GM12878 (cell line): ENCODE measurements around the gene RGS12. TPM values are rescaled to one million over a fixed set of nuclear protein-coding genes. Genes with fewer than 3 reads are reported as not detected.

Experiments
- ATAC-seq: fragments of 200-7000 bp; cut with Tn5 transposase; 3 replicates; pipeline ENCODE4 v1.9.1; 2020; ENCODE audit warnings: mild to moderate bottlenecking, moderate library complexity
- BruUV-seq: library from RNA; stranded (reverse); fragments of 400-500 nt; replicated peaks from 2 replicates; lab custom pipeline; 2021; lab: Mats Ljungman, UMichigan
- CTCF ChIA-PET: fragments of 300-600 bp; sonication (Branson Sonifier 250); formaldehyde crosslinking; extraction: SDS; loops from one replicate; lab custom pipeline; 2021; ENCODE audit warnings: inconsistent platforms; lab: Yijun Ruan, JAX
- POLR2A ChIA-PET: fragments of 350-600 bp; formaldehyde crosslinking; extraction: SDS; loops from one replicate; lab custom pipeline; 2021; ENCODE audit warnings: inconsistent platforms; lab: Charles Lee
- RAD21 ChIA-PET: fragments of 300-600 bp; sonication (Branson Sonifier 250); formaldehyde crosslinking; loops from one replicate; lab custom pipeline; 2023; ENCODE audit warnings: antibody characterized with exemption; ENCODE audit not compliant: unreplicated experiment; lab: Charles Lee
- SMC1A ChIA-PET: fragments of 300-600 bp; sonication (Branson Sonifier 250); formaldehyde crosslinking; loops from one replicate; lab custom pipeline; 2023; ENCODE audit not compliant: unreplicated experiment, uncharacterized antibody; lab: Charles Lee
- DNase-seq: peaks from one replicate; pipeline ENCODE4 v3.0.0-alpha.2; 2011; ENCODE audit warnings: low read depth, low spot score
- FAIRE-seq: peaks from 3 replicates; lab custom pipeline; 2011; peaks lifted over from hg19 to GRCh38; lab: Jason Lieb, UNC
- H2AFZ ChIP-seq: 2 replicates; pipeline ENCODE4 v1.6.0; 2011; ENCODE audit warnings: low read depth, low read length, control low read depth; ENCODE audit not compliant: control insufficient read depth
- H3K27ac ChIP-seq: 2 replicates; pipeline ENCODE4 v1.5.1; 2011; ENCODE audit warnings: control low read depth; ENCODE audit not compliant: control insufficient read depth, insufficient read depth
- H3K27me3 ChIP-seq, 2 experiments: replicated peaks in 1 of 2; 2 replicates each; pipeline versions ENCODE4 v1.6.0 to v1.6.1; 2011; ENCODE audit warnings: low read length in 1 of 2; ENCODE audit not compliant: control insufficient read depth in 2 of 2, insufficient read depth in 2 of 2
- H3K36me3 ChIP-seq, 2 experiments: 2 replicates each; pipeline ENCODE4 v1.5.1; 2011; ENCODE audit warnings: low read length in 1 of 2; ENCODE audit not compliant: control insufficient read depth in 2 of 2, insufficient read depth in 2 of 2
- H3K4me1 ChIP-seq: 2 replicates; pipeline ENCODE4 v1.6.1; 2011; ENCODE audit warnings: mild to moderate bottlenecking, low read length, moderate library complexity, mixed read lengths; ENCODE audit not compliant: control insufficient read depth, insufficient read depth
- H3K4me2 ChIP-seq: 2 replicates; pipeline ENCODE4 v1.6.0; 2011; ENCODE audit warnings: control low read depth; ENCODE audit not compliant: control insufficient read depth, insufficient read depth
- H3K4me3 ChIP-seq: fragments of 200-600 bp; sonication (generic); 2 replicates; pipeline ENCODE4 v1.5.1; 2016
- H3K79me2 ChIP-seq: 2 replicates; pipeline ENCODE4 v1.6.0; 2011; ENCODE audit warnings: low read length; ENCODE audit not compliant: control insufficient read depth, insufficient read depth
- H3K9ac ChIP-seq: 2 replicates; pipeline ENCODE4 v1.8.0; 2011; ENCODE audit warnings: low read length, control low read depth, mixed read lengths; ENCODE audit not compliant: control insufficient read depth, insufficient read depth
- H3K9me3 ChIP-seq: replicated peaks from 3 replicates; pipeline ENCODE4 v1.5.1; 2011; ENCODE audit warnings: mild to moderate bottlenecking, low read length; ENCODE audit not compliant: control insufficient read depth, insufficient read depth
- H4K20me1 ChIP-seq: 2 replicates; pipeline ENCODE4 v1.6.0; 2011; ENCODE audit not compliant: control insufficient read depth, insufficient read depth
- EED ChIP-seq: sonication (generic); IDR thresholded peaks from 2 replicates; pipeline ENCODE4 v1.6.1; 2016; ENCODE audit warnings: antibody characterized with exemption, low read depth
- EZH2 ChIP-seq: IDR thresholded peaks from 2 replicates; pipeline ENCODE4 v1.6.1; 2012; ENCODE audit warnings: low read depth, mild to moderate bottlenecking, control low read depth, inconsistent platforms, low read length, borderline replicate concordance; ENCODE audit not compliant: control insufficient read depth
- FOXM1 ChIP-seq: IDR thresholded peaks from 2 replicates; pipeline ENCODE4 v1.6.1; 2012; ENCODE audit warnings: low read depth, mild to moderate bottlenecking, inconsistent platforms, low read length, moderate library complexity
- HSF1 ChIP-seq: fragments of 150-350 bp; IDR thresholded peaks from 2 replicates; pipeline ENCODE4 v1.6.1; 2014; ENCODE audit warnings: mild to moderate bottlenecking, low read depth, low read length
- MYC ChIP-seq: IDR thresholded peaks from 2 replicates; pipeline ENCODE4 v1.6.1; 2011; ENCODE audit warnings: mild to moderate bottlenecking, low read length, moderate library complexity, inconsistent platforms; ENCODE audit not compliant: insufficient read depth, insufficient replicate concordance, insufficient read length, severe bottlenecking
- POLR2A ChIP-seq: IDR thresholded peaks from 2 replicates; pipeline ENCODE4 v1.6.1; 2011; ENCODE audit warnings: low read depth, mild to moderate bottlenecking, low read length
- RELA ChIP-seq: fragments of 450-650 bp; IDR thresholded peaks from 2 replicates; pipeline ENCODE4 v1.8.0; 2014; ENCODE audit warnings: borderline replicate concordance; ENCODE audit not compliant: partially characterized antibody
- SIN3A ChIP-seq: IDR thresholded peaks from 2 replicates; pipeline ENCODE4 v1.6.1; 2012; ENCODE audit warnings: low read depth, low read length, improper control_type of control experiment
- SMAD1 ChIP-seq: fragments of 450-650 bp; IDR thresholded peaks from 2 replicates; pipeline ENCODE4 v1.6.1; 2018; ENCODE audit warnings: mild to moderate bottlenecking, low read depth; ENCODE audit not compliant: partially characterized antibody
- SRF ChIP-seq, 2 experiments: IDR thresholded peaks; 2 replicates each; pipeline ENCODE4 v1.6.1; 2011; ENCODE audit warnings: low read depth in 2 of 2, low read length in 2 of 2, mild to moderate bottlenecking in 1 of 2, moderate library complexity in 1 of 2
- WGBS: methylation state at CpG from one replicate; pipeline ENCODE4 v1.1.6; 2016; ENCODE audit warnings: low lambda C conversion rate; ENCODE audit not compliant: insufficient replicate concordance, insufficient coverage; ENCODE audit errors: missing lambda C conversion rate; 5-methylcytosine and 5-hydroxymethylcytosine counted together
- in situ Hi-C: fragments of 300-500 bp; cut with MboI; formaldehyde crosslinking; loops from 9 replicates; pipeline ENCODE4 v1.14.3; 2018; ENCODE audit warnings: mixed read lengths
- intact Hi-C: fragments of 100-400 bp; cut with micrococcal nuclease; formaldehyde crosslinking; loops from one replicate; pipeline ENCODE4 v1.14.2; 2022; ENCODE audit not compliant: unreplicated experiment
- polyA plus RNA-seq, 11 experiments: library from polyadenylated mRNA; depleted of rRNA in 4 of 11; unstranded in 6 of 11; stranded (reverse) in 5 of 11; fragments of >200 nt; fragmentation: Nextera tagmentation in 4 of 11; fragmentation: Illumina TruSeq in 1 of 11; extraction: Ambion mirVana in 4 of 11; extraction: Trizol in 1 of 11; gene quantifications; 1 replicate in 1 of 11; 2 replicates in 10 of 11; pipeline versions ENCODE4 v1.2.1 to v1.2.3, GENCODE V29; 2011 to 2016; ENCODE audit warnings: inconsistent platforms in 2 of 11, missing spikeins in 2 of 11, low read depth in 1 of 11
- total RNA-seq, 4 experiments: library from RNA; depleted of rRNA in 3 of 4; stranded (reverse); fragments of >200 nt in 3 of 4; fragmentation: Illumina TruSeq in 1 of 4; extraction: Trizol in 1 of 4; gene quantifications; 2 replicates each; pipeline versions ENCODE4 v1.2.1 to v1.2.3, GENCODE V29; 2013 to 2021
- TF ChIP-seq, protein P1 (sequence below): fragments of 450-650 bp; IDR thresholded peaks from 2 replicates; pipeline ENCODE4 v1.6.1; 2017; ENCODE audit warnings: borderline replicate concordance

RGS12 gene
- total and polyA plus RNA-seq, 10 of the 15 experiments (the other 5 are each of a cell fraction or from before 2014, with no cell fraction given), result 0.02 to 2.2 (median 0.73) TPM

- no peak overlapping the region for H3K4me3 ChIP-seq
- H3K79me2 ChIP-seq, result no peaks in the 10 kb centered on the region
- H3K4me2 ChIP-seq, result no peak overlapping the region
- ATAC-seq, result no peak
- ChIA-PET CTCF (no interaction called here), POLR2A (no interaction called here), RAD21 (no interaction called here), SMC1A (no interaction called here)
- H3K9ac ChIP-seq, result no peak overlapping the region
- H3K9me3 ChIP-seq, result no peaks in the 10 kb centered on the region
- in situ Hi-C loops (no loop called here), intact Hi-C loops (no loop called here)
- H2AFZ ChIP-seq, result no peak overlapping the region
- H3K27ac ChIP-seq, result no peak overlapping the region
- no peak for TF ChIP-seq SMAD1
- no peak for TF ChIP-seq EZH2
- no peak for TF ChIP-seq HSF1
- no peak for TF ChIP-seq SIN3A
- FAIRE-seq, result no peak
- H3K27me3 ChIP-seq, result no peaks in the 10 kb centered on the region
- BruUV-seq, result no TSS peak
- no peak for DNase-seq
- no peaks in the 10 kb centered on the region for H3K4me1 ChIP-seq
- H4K20me1 ChIP-seq, result no peaks in the 10 kb centered on the region
- H3K36me3 ChIP-seq, result no peaks in the 10 kb centered on the region
- 90% methylated on average over 14 of the region's 14 CpGs for WGBS
These were observed 42.3 kb upstream of the RGS12 start for GRCh38 chr4:3250438-3250955.

DNA sequence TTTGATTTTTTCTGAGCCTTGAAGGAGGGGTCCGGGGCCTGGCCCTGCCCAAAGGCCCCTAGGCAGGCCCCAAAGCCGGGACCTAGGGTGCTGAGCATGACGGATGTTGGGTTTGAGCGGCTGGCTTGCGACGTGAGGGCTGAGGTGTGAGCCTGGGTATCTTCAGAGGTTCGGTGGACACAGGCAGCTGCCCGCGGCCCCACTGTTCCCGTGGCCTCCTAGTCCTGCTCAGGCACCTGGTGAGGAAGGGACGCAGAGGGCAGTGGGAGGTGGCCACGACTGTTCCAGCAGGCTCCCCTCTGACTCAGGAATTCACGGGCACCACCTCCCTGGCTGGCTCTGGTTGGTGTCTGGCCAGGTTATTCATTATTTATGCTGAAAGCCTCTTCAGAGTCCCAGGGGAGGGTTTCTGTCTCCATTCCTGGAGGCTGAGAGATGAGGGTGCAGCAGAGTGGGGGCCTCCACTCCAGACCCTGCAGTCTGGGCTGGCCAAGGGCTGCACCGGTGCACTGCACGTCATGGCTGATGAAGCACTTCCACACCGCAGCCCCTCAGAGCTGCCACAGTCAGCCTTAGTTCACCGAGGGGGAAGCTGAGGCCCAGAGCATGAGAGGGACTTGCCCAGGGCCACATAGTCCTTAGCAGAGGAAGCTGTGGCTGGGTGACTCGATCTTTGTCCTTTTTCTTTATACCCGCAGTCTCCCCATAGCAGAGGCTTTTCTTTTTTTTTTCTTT is 41.7 kb upstream of the RGS12 start:
- RAD21 ChIA-PET, result no interaction called here
- H3K9me3 ChIP-seq, result no peaks in the 10 kb centered on the region
- no TSS peak for BruUV-seq
- no peak overlapping the region for H3K4me2 ChIP-seq
- 33% methylated on average over 19 of the region's 19 CpGs for WGBS
- H3K4me3 ChIP-seq, result no peak overlapping the region
- H3K36me3 ChIP-seq, result no peaks in the 10 kb centered on the region
- H2AFZ ChIP-seq, result no peak overlapping the region
- POLR2A ChIA-PET, result no interaction called here
- in situ Hi-C loops (no loop called here), intact Hi-C loops (no loop called here)
- H3K27ac ChIP-seq, result no peak overlapping the region
- H3K27me3 ChIP-seq, result no peaks in the 10 kb centered on the region
- no peaks in the 10 kb centered on the region for H3K79me2 ChIP-seq
- no peak overlapping the region for H3K9ac ChIP-seq
- SMC1A ChIA-PET, result no interaction called here
- CTCF ChIA-PET, result no interaction called here
- FAIRE-seq (no peak), ATAC-seq (peak; percentile 58), DNase-seq (no peak)
- no peaks in the 10 kb centered on the region for H3K4me1 ChIP-seq
- no peaks in the 10 kb centered on the region for H4K20me1 ChIP-seq
- TF ChIP-seq, protein P1, sequence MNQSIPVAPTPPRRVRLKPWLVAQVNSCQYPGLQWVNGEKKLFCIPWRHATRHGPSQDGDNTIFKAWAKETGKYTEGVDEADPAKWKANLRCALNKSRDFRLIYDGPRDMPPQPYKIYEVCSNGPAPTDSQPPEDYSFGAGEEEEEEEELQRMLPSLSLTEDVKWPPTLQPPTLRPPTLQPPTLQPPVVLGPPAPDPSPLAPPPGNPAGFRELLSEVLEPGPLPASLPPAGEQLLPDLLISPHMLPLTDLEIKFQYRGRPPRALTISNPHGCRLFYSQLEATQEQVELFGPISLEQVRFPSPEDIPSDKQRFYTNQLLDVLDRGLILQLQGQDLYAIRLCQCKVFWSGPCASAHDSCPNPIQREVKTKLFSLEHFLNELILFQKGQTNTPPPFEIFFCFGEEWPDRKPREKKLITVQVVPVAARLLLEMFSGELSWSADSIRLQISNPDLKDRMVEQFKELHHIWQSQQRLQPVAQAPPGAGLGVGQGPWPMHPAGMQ, result no peak
- TF ChIP-seq HSF1 (no peak), SRF (IDR thresholded peaks at IDR 0.05; ENCODE audit: low read depth in 2 of 2, low read length in 2 of 2) (no peak), EED (no peak), POLR2A (no peak), FOXM1 (no peak), RELA (no peak), MYC (no peak)
